Stimulated activated CD4-positive, alpha-beta T cell treated with anti-CD3 and anti-CD28 coated beads, TNF-alpha, amount 100 ng/mL, for 48 hours (primary cell): ENCODE measurements around the gene GDPGP1.
A peak's percentile ranks its signal among the peaks of the same experiment; 100 is the strongest.

Experiments
- DNase-seq, 3 donors: peaks; one replicate each; pipeline ENCODE4 v3.0.0-alpha.2; 2020; ENCODE audit warnings: low read depth in 3 of 3

The GDPGP1 gene

GRCh38 chr15:90205050-90205848 lies 28.8 kb upstream of the GDPGP1 start:
- no peak for DNase-seq

GRCh38 chr15:90205886-90206285 lies 28.1 kb upstream of the GDPGP1 start:
- no peak for DNase-seq

GRCh38 chr15:90207252-90207651 lies 26.8 kb upstream of the GDPGP1 start:
- no peak for DNase-seq

- no peak for DNase-seq
Measured at GRCh38 chr15:90208356-90208755, 25.7 kb upstream of the GDPGP1 start.

- no peak for DNase-seq
Measured at GRCh38 chr15:90209591-90209990, 24.4 kb upstream of the GDPGP1 start.

- no peak for DNase-seq
Measured at GRCh38 chr15:90210593-90210992, 23.4 kb upstream of the GDPGP1 start.

- DNase-seq = no peak
Measured at GRCh38 chr15:90211009-90211408, 23.0 kb upstream of the GDPGP1 start.

GRCh38 chr15:90211440-90212143 lies 22.4 kb upstream of the GDPGP1 start:
- DNase-seq = no peak

GRCh38 chr15:90212221-90213098 lies 21.5 kb upstream of the GDPGP1 start:
- no peak for DNase-seq

- no peak for DNase-seq
Measured at GRCh38 chr15:90213122-90213817, 20.7 kb upstream of the GDPGP1 start.

- DNase-seq = no peak
Measured at GRCh38 chr15:90213818-90214204, 20.2 kb upstream of the GDPGP1 start.

- no peak for DNase-seq
Measured at GRCh38 chr15:90214553-90215196, 19.3 kb upstream of the GDPGP1 start.

GRCh38 chr15:90217671-90218394 lies 16.2 kb upstream of the GDPGP1 start:
- no peak for DNase-seq

GRCh38 chr15:90219421-90220141 lies 14.4 kb upstream of the GDPGP1 start:
- DNase-seq = peak in 1 of 3 donors; percentile 28

- DNase-seq = no peak
Measured at GRCh38 chr15:90221246-90221900, 12.6 kb upstream of the GDPGP1 start.

- DNase-seq = no peak
Measured at GRCh38 chr15:90222547-90222946, 11.5 kb upstream of the GDPGP1 start.

- no peak for DNase-seq
Measured at GRCh38 chr15:90223441-90224165, 10.4 kb upstream of the GDPGP1 start.

GRCh38 chr15:90225047-90225446 lies 9.0 kb upstream of the GDPGP1 start:
- DNase-seq = no peak
